ENCODE measurements around the gene SLC6A6. TPM values are rescaled to one million over a fixed set of nuclear protein-coding genes. Genes with fewer than 3 reads are reported as not detected.

The SLC6A6 gene
- polyA plus RNA-seq, 2 donors = 2.5 to 3.8 TPM

GRCh38 chr3:14414846-14415464, 12.5 kb downstream of the SLC6A6 start:
- peaks cover 0 to 9% of the 10 kb centered on the region in 2 donors for H3K36me3 ChIP-seq (ENCODE audit: control insufficient read depth in 2 of 2, insufficient read depth in 2 of 2, low read length in 1 of 2)
- no peak overlapping the region for H3K4me3 ChIP-seq (ENCODE audit: low read depth in 1 of 2, low read length in 2 of 2)
- H3K4me1 ChIP-seq (ENCODE audit: control insufficient read depth in 2 of 2, insufficient read depth in 2 of 2, low read length in 1 of 2) = peaks cover 0 to 3% of the 10 kb centered on the region in 2 donors
- H3K27ac ChIP-seq (ENCODE audit: low read depth in 2 of 2, low read length in 1 of 2) = no peak overlapping the region
- H3K27me3 ChIP-seq (ENCODE audit: control insufficient read depth in 1 of 2, insufficient read depth in 2 of 2, low read length in 2 of 2) = no peaks in the 10 kb centered on the region
- 81 to 89% methylated on average over 5 of the region's 5 CpGs for WGBS, 2 donors
- no peaks in the 10 kb centered on the region for H3K9me3 ChIP-seq (ENCODE audit: control insufficient read depth in 2 of 2, insufficient read depth in 1 of 2, low read depth in 1 of 2, low read length in 1 of 2)

GRCh38 chr3:14415501-14415900, 13.1 kb downstream of the SLC6A6 start:
- Histone ChIP-seq H3K4me3 (ENCODE audit: low read depth in 1 of 2, low read length in 2 of 2) (no peak overlapping the region), H3K4me1 (ENCODE audit: control insufficient read depth in 2 of 2, insufficient read depth in 2 of 2, low read length in 1 of 2) (peaks cover 0 to 3% of the 10 kb centered on the region in 2 donors), H3K27me3 (ENCODE audit: control insufficient read depth in 1 of 2, insufficient read depth in 2 of 2, low read length in 2 of 2) (no peaks in the 10 kb centered on the region), H3K27ac (ENCODE audit: low read depth in 2 of 2, low read length in 1 of 2) (no peak overlapping the region), H3K36me3 (ENCODE audit: control insufficient read depth in 2 of 2, insufficient read depth in 2 of 2, low read length in 1 of 2) (peaks cover 0 to 9% of the 10 kb centered on the region in 2 donors), H3K9me3 (ENCODE audit: control insufficient read depth in 2 of 2, insufficient read depth in 1 of 2, low read depth in 1 of 2, low read length in 1 of 2) (no peaks in the 10 kb centered on the region)
- WGBS, 2 donors = 73 to 86% methylated on average over 5 of the region's 5 CpGs

- Histone ChIP-seq H3K9me3 (ENCODE audit: control insufficient read depth in 2 of 2, insufficient read depth in 1 of 2, low read depth in 1 of 2, low read length in 1 of 2) (no peaks in the 10 kb centered on the region), H3K36me3 (ENCODE audit: control insufficient read depth in 2 of 2, insufficient read depth in 2 of 2, low read length in 1 of 2) (peaks cover 0 to 9% of the 10 kb centered on the region in 2 donors), H3K27ac (ENCODE audit: low read depth in 2 of 2, low read length in 1 of 2) (no peak overlapping the region), H3K4me3 (ENCODE audit: low read depth in 1 of 2, low read length in 2 of 2) (no peak overlapping the region), H3K27me3 (ENCODE audit: control insufficient read depth in 1 of 2, insufficient read depth in 2 of 2, low read length in 2 of 2) (no peaks in the 10 kb centered on the region), H3K4me1 (ENCODE audit: control insufficient read depth in 2 of 2, insufficient read depth in 2 of 2, low read length in 1 of 2) (peaks cover 0 to 3% of the 10 kb centered on the region in 2 donors)
- WGBS, 2 donors = 85 to 87% methylated on average over 6 of the region's 6 CpGs
Measured at GRCh38 chr3:14416453-14416852, 14.0 kb downstream of the SLC6A6 start.

- H3K36me3 ChIP-seq (ENCODE audit: control insufficient read depth in 2 of 2, insufficient read depth in 2 of 2, low read length in 1 of 2) = peaks cover 0 to 9% of the 10 kb centered on the region in 2 donors
- no peak overlapping the region for H3K4me3 ChIP-seq (ENCODE audit: low read depth in 1 of 2, low read length in 2 of 2)
- H3K9me3 ChIP-seq (ENCODE audit: control insufficient read depth in 2 of 2, insufficient read depth in 1 of 2, low read depth in 1 of 2, low read length in 1 of 2) = no peaks in the 10 kb centered on the region
- no peak overlapping the region for H3K27ac ChIP-seq (ENCODE audit: low read depth in 2 of 2, low read length in 1 of 2)
- H3K4me1 ChIP-seq (ENCODE audit: control insufficient read depth in 2 of 2, insufficient read depth in 2 of 2, low read length in 1 of 2) = peaks cover 2 to 11% of the 10 kb centered on the region in 2 donors
- H3K27me3 ChIP-seq (ENCODE audit: control insufficient read depth in 1 of 2, insufficient read depth in 2 of 2, low read length in 2 of 2) = no peaks in the 10 kb centered on the region
- WGBS, 2 donors = 74 to 89% methylated on average over 17 of the region's 17 CpGs
Measured at GRCh38 chr3:14418296-14419250, 16.2 kb downstream of the SLC6A6 start.

GRCh38 chr3:14422016-14422963, 19.9 kb downstream of the SLC6A6 start:
- WGBS, 2 donors = 92 to 94% methylated on average over 14 of the region's 14 CpGs
- H3K36me3 ChIP-seq (ENCODE audit: control insufficient read depth in 2 of 2, insufficient read depth in 2 of 2, low read length in 1 of 2) = no peaks in the 10 kb centered on the region

GRCh38 chr3:14423197-14423743, 20.9 kb downstream of the SLC6A6 start:
- Histone ChIP-seq H3K9me3 (ENCODE audit: control insufficient read depth in 2 of 2, insufficient read depth in 1 of 2, low read depth in 1 of 2, low read length in 1 of 2) (no peaks in the 10 kb centered on the region), H3K27me3 (ENCODE audit: control insufficient read depth in 1 of 2, insufficient read depth in 2 of 2, low read length in 2 of 2) (no peaks in the 10 kb centered on the region), H3K4me1 (ENCODE audit: control insufficient read depth in 2 of 2, insufficient read depth in 2 of 2, low read length in 1 of 2) (peaks cover 5 to 9% of the 10 kb centered on the region in 2 donors), H3K36me3 (ENCODE audit: control insufficient read depth in 2 of 2, insufficient read depth in 2 of 2, low read length in 1 of 2) (no peaks in the 10 kb centered on the region), H3K4me3 (ENCODE audit: low read depth in 1 of 2, low read length in 2 of 2) (no peak overlapping the region), H3K27ac (ENCODE audit: low read depth in 2 of 2, low read length in 1 of 2) (no peak overlapping the region)
- 72 to 82% methylated on average over 2 of the region's 2 CpGs for WGBS, 2 donors

More at GRCh38 chr3:14422016-14422963, 19.9 kb downstream of the SLC6A6 start:
- Histone ChIP-seq H3K4me3 (ENCODE audit: low read depth in 1 of 2, low read length in 2 of 2) (no peak overlapping the region), H3K27ac (ENCODE audit: low read depth in 2 of 2, low read length in 1 of 2) (no peak overlapping the region), H3K9me3 (ENCODE audit: control insufficient read depth in 2 of 2, insufficient read depth in 1 of 2, low read depth in 1 of 2, low read length in 1 of 2) (no peaks in the 10 kb centered on the region), H3K27me3 (ENCODE audit: control insufficient read depth in 1 of 2, insufficient read depth in 2 of 2, low read length in 2 of 2) (no peaks in the 10 kb centered on the region), H3K4me1 (ENCODE audit: control insufficient read depth in 2 of 2, insufficient read depth in 2 of 2, low read length in 1 of 2) (peaks cover 2 to 7% of the 10 kb centered on the region in 2 donors)

GRCh38 chr3:14423963-14424362, 21.6 kb downstream of the SLC6A6 start:
- H3K4me3 ChIP-seq (ENCODE audit: low read depth in 1 of 2, low read length in 2 of 2) = no peak overlapping the region
- H3K4me1 ChIP-seq (ENCODE audit: control insufficient read depth in 2 of 2, insufficient read depth in 2 of 2, low read length in 1 of 2) = peaks cover 5 to 10% of the 10 kb centered on the region in 2 donors
- WGBS, 2 donors = 45 to 57% methylated on average over 3 of the region's 3 CpGs
- H3K9me3 ChIP-seq (ENCODE audit: control insufficient read depth in 2 of 2, insufficient read depth in 1 of 2, low read depth in 1 of 2, low read length in 1 of 2) = no peaks in the 10 kb centered on the region
- no peaks in the 10 kb centered on the region for H3K36me3 ChIP-seq (ENCODE audit: control insufficient read depth in 2 of 2, insufficient read depth in 2 of 2, low read length in 1 of 2)
- H3K27me3 ChIP-seq (ENCODE audit: control insufficient read depth in 1 of 2, insufficient read depth in 2 of 2, low read length in 2 of 2) = no peaks in the 10 kb centered on the region
- no peak overlapping the region for H3K27ac ChIP-seq (ENCODE audit: low read depth in 2 of 2, low read length in 1 of 2)

- 76 to 77% methylated on average over 23 of the region's 23 CpGs for WGBS, 2 donors
- H3K27me3 ChIP-seq (ENCODE audit: control insufficient read depth in 1 of 2, insufficient read depth in 2 of 2, low read length in 2 of 2) = no peaks in the 10 kb centered on the region
- H3K27ac ChIP-seq (ENCODE audit: low read depth in 2 of 2, low read length in 1 of 2) = no peak overlapping the region
- peaks cover 5 to 16% of the 10 kb centered on the region in 2 donors for H3K4me1 ChIP-seq (ENCODE audit: control insufficient read depth in 2 of 2, insufficient read depth in 2 of 2, low read length in 1 of 2)
- H3K4me3 ChIP-seq (ENCODE audit: low read depth in 1 of 2, low read length in 2 of 2) = no peak overlapping the region
- no peaks in the 10 kb centered on the region for H3K36me3 ChIP-seq (ENCODE audit: control insufficient read depth in 2 of 2, insufficient read depth in 2 of 2, low read length in 1 of 2)
- no peaks in the 10 kb centered on the region for H3K9me3 ChIP-seq (ENCODE audit: control insufficient read depth in 2 of 2, insufficient read depth in 1 of 2, low read depth in 1 of 2, low read length in 1 of 2)
Measured at GRCh38 chr3:14424711-14425580, 22.5 kb downstream of the SLC6A6 start.

Data from esophagus (tissue), 2 donors.